Measurements from ENCODE around the gene DSTN. TPM values are rescaled to one million over a fixed set of nuclear protein-coding genes. Genes with fewer than 3 reads are reported as not detected.

The DSTN gene
- polyA plus RNA-seq (2013, experiment 1 of 2): 252 TPM
- 243 TPM for polyA plus RNA-seq (2013, experiment 2 of 2)

DNA sequence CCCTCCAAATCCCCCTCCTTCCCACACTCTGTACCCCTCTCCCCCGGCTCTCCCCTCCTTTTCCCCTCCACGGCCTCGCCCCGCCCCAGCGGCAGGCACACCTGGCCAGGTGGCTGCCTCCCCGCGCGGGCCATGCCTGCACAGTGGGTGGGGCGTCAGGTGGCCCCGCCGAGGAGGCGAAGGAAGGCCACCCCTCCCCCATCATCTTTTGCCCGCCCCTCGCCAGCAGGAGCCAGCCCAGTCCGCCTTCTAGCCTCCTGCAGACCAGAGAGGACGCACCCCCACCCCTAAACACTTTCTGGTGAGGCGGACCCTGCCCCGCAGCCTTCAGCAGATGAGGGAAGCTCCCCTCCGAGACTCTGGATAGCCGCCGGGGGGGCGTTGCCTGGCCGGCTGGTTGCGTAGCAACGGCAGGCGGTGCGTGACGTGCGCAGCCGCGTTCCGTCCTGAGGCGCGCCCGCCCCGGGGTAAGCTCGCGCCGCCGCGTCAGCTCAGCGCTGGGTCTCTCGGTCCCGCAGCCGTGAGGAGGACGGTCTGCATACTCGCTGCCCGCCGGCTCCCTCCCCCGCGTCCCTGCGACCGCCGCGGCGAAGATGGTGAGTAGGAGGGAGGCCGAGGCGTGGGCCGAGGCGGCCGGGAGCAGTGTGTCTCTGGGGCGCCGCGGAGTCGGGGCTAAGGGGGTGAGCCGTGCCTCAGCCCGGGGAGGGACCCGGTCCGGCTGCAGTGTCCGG lies at the start of gene DSTN:
Gene DSTN (plus strand): TSS at position 460 of the 731 bp plus-strand sequence. CDS start 134 bp downstream, at position 594.
- H3K23ac ChIP-seq (ENCODE audit: low read depth, low read length, poor library complexity): peak within 1 kb of the TSS; percentile 98
- no CpG with 5 or more reads among the region's 70 CpGs for WGBS, 2 donors (ENCODE audit: extremely low coverage in 2 of 2, insufficient read length in 2 of 2, insufficient replicate concordance in 1 of 2)
- H3K9ac ChIP-seq (ENCODE audit: low read depth, low read length, poor library complexity): peak within 1 kb of the TSS; percentile 93
- peaks cover 0 to 10% of the 10 kb centered on the region in 2 donors for H3K36me3 ChIP-seq (replicated peaks in 1 of 2; ENCODE audit: control insufficient read depth in 2 of 2, insufficient read depth in 2 of 2, low read length in 2 of 2)
- H2AFZ ChIP-seq (ENCODE audit: low read length): peak within 1 kb of the TSS; percentile 97
- H3K27me3 ChIP-seq (ENCODE audit: control insufficient read depth in 3 of 3, insufficient read depth in 3 of 3, low read depth in 1 of 3, low read length in 3 of 3): peaks cover 0 to 3% (median 3%) of the 10 kb centered on the region in 3 experiments
- peak within 1 kb of the TSS; percentile 95 for H3K14ac ChIP-seq (ENCODE audit: low read length)
- H3K4me2 ChIP-seq (ENCODE audit: insufficient read depth, low read length, poor library complexity, severe bottlenecking): peak within 1 kb of the TSS; percentile 83
- H3K4ac ChIP-seq (ENCODE audit: low read length): no peak within 1 kb of the TSS
- no peaks in the 10 kb centered on the region for H3K9me3 ChIP-seq (replicated peaks in 1 of 2; ENCODE audit: control insufficient read depth in 2 of 2, insufficient read depth in 1 of 2, low read depth in 1 of 2, low read length in 2 of 2)
- peak within 1 kb of the TSS; percentile 98 for H2BK5ac ChIP-seq (ENCODE audit: low read length)
- H2BK12ac ChIP-seq (ENCODE audit: low read length): no peak within 1 kb of the TSS
- H2AK5ac ChIP-seq (ENCODE audit: low read depth, low read length): no peak within 1 kb of the TSS
- H3K18ac ChIP-seq (ENCODE audit: low read length): peak within 1 kb of the TSS; percentile 97
- H3K4me1 ChIP-seq (ENCODE audit: control insufficient read depth in 2 of 2, insufficient read depth in 1 of 2, low read depth in 1 of 2, low read length in 2 of 2): peaks cover 6 to 7% of the 10 kb centered on the region in 2 donors
- H4K91ac ChIP-seq (ENCODE audit: low read depth, low read length, poor library complexity): no peak within 1 kb of the TSS
- H3K27ac ChIP-seq (replicated peaks; ENCODE audit: low read length): peak within 1 kb of the TSS; percentile 92
- peak within 1 kb of the TSS; percentile 75 to 99 for H3K4me3 ChIP-seq (ENCODE audit: low read length in 2 of 2)
- no peak within 1 kb of the TSS for H4K8ac ChIP-seq (ENCODE audit: low read depth, low read length)
- peak within 1 kb of the TSS; percentile 90 for H2BK120ac ChIP-seq (ENCODE audit: low read depth, low read length)
- peaks cover 2% of the 10 kb centered on the region for H3K79me1 ChIP-seq (ENCODE audit: low read depth, low read length)
- peak; percentile 94 for DNase-seq (ENCODE audit: low spot score)
- peak within 1 kb of the TSS; percentile 81 for H2BK15ac ChIP-seq (ENCODE audit: low read length)

DNA sequence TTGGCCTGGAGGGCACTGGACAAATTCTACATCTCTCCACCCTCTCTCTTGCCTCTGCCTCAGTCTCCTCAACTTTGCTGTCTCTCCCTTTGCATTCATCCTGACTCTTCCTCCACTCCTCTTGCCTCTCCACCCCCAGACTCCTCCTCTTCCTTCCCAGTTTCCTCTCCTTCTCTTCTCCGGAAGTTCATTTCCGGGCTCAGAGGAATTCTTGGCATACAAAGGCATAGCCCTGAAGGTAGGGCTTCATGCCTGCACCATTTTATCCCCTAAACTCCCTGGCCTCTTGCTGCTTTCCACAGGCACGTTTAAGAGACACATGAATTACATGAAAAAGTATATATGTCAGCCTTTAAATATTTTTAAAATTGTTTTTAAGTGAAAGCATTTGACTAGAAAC lies 49.3 kb upstream of the DSTN start:
- no CpG with 5 or more reads among the region's 3 CpGs for WGBS, 2 donors (ENCODE audit: extremely low coverage in 2 of 2, insufficient read length in 2 of 2, insufficient replicate concordance in 1 of 2)
- DNase-seq (ENCODE audit: low spot score): no peak
- Histone ChIP-seq H3K9ac (ENCODE audit: low read depth, low read length, poor library complexity) (no peak overlapping the region), H3K27ac (replicated peaks; ENCODE audit: low read length) (no peak overlapping the region), H3K18ac (ENCODE audit: low read length) (no peak overlapping the region), H3K27me3 (ENCODE audit: control insufficient read depth in 3 of 3, insufficient read depth in 3 of 3, low read depth in 1 of 3, low read length in 3 of 3) (peaks cover 0 to 80% (median 27%) of the 10 kb centered on the region in 3 experiments), H3K79me1 (ENCODE audit: low read depth, low read length) (no peaks in the 10 kb centered on the region), H2BK12ac (ENCODE audit: low read length) (no peak overlapping the region), H4K8ac (ENCODE audit: low read depth, low read length) (no peak overlapping the region), H3K14ac (ENCODE audit: low read length) (no peak overlapping the region), H2AFZ (ENCODE audit: low read length) (no peak overlapping the region), H3K4me3 (ENCODE audit: low read length in 2 of 2) (no peak overlapping the region), H3K36me3 (replicated peaks in 1 of 2; ENCODE audit: control insufficient read depth in 2 of 2, insufficient read depth in 2 of 2, low read length in 2 of 2) (no peaks in the 10 kb centered on the region), H3K9me3 (replicated peaks in 1 of 2; ENCODE audit: control insufficient read depth in 2 of 2, insufficient read depth in 1 of 2, low read depth in 1 of 2, low read length in 2 of 2) (no peaks in the 10 kb centered on the region), H3K23ac (ENCODE audit: low read depth, low read length, poor library complexity) (no peak overlapping the region), H2AK5ac (ENCODE audit: low read depth, low read length) (no peak overlapping the region), H2BK5ac (ENCODE audit: low read length) (no peak overlapping the region), H3K4me2 (ENCODE audit: insufficient read depth, low read length, poor library complexity, severe bottlenecking) (no peak overlapping the region), H3K4me1 (ENCODE audit: control insufficient read depth in 2 of 2, insufficient read depth in 1 of 2, low read depth in 1 of 2, low read length in 2 of 2) (peaks cover 0 to 2% of the 10 kb centered on the region in 2 donors), H4K91ac (ENCODE audit: low read depth, low read length, poor library complexity) (no peak overlapping the region), H3K4ac (ENCODE audit: low read length) (no peak overlapping the region), H2BK15ac (ENCODE audit: low read length) (no peak overlapping the region), H2BK120ac (ENCODE audit: low read depth, low read length) (no peak overlapping the region)

DNA sequence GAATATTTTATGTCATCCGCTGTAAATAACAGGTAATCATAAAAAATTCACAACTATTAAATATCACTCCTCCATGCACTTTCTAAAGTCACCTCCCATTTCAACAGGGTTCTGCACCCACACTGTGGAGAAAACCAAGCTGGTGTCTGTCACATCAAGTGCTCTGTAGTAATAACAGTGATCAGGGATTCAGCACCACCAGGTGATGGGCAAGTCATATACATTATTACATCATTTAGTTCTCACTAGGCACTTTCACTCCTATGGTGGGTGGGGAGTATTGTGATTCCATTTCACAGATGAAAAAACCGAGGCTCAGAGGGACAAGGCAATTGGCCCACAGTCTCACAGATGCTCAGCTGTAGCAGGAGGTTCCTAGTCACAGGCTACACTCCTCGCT lies 47.3 kb upstream of the DSTN start:
- Histone ChIP-seq H3K27ac (replicated peaks; ENCODE audit: low read length) (no peak overlapping the region), H3K9ac (ENCODE audit: low read depth, low read length, poor library complexity) (no peak overlapping the region), H4K91ac (ENCODE audit: low read depth, low read length, poor library complexity) (no peak overlapping the region), H4K8ac (ENCODE audit: low read depth, low read length) (no peak overlapping the region), H2AFZ (ENCODE audit: low read length) (no peak overlapping the region), H3K9me3 (replicated peaks in 1 of 2; ENCODE audit: control insufficient read depth in 2 of 2, insufficient read depth in 1 of 2, low read depth in 1 of 2, low read length in 2 of 2) (no peaks in the 10 kb centered on the region), H3K4me2 (ENCODE audit: insufficient read depth, low read length, poor library complexity, severe bottlenecking) (no peak overlapping the region), H3K4ac (ENCODE audit: low read length) (no peak overlapping the region), H2AK5ac (ENCODE audit: low read depth, low read length) (no peak overlapping the region), H3K4me1 (ENCODE audit: control insufficient read depth in 2 of 2, insufficient read depth in 1 of 2, low read depth in 1 of 2, low read length in 2 of 2) (peaks cover 0 to 2% of the 10 kb centered on the region in 2 donors), H3K4me3 (ENCODE audit: low read length in 2 of 2) (no peak overlapping the region), H2BK5ac (ENCODE audit: low read length) (no peak overlapping the region), H3K79me1 (ENCODE audit: low read depth, low read length) (no peaks in the 10 kb centered on the region), H2BK12ac (ENCODE audit: low read length) (no peak overlapping the region), H3K14ac (ENCODE audit: low read length) (no peak overlapping the region), H2BK120ac (ENCODE audit: low read depth, low read length) (no peak overlapping the region), H2BK15ac (ENCODE audit: low read length) (no peak overlapping the region), H3K23ac (ENCODE audit: low read depth, low read length, poor library complexity) (peak overlapping the region; percentile 29), H3K27me3 (ENCODE audit: control insufficient read depth in 3 of 3, insufficient read depth in 3 of 3, low read depth in 1 of 3, low read length in 3 of 3) (peaks cover 0 to 84% (median 29%) of the 10 kb centered on the region in 3 experiments), H3K18ac (ENCODE audit: low read length) (no peak overlapping the region), H3K36me3 (replicated peaks in 1 of 2; ENCODE audit: control insufficient read depth in 2 of 2, insufficient read depth in 2 of 2, low read length in 2 of 2) (no peaks in the 10 kb centered on the region)
- DNase-seq (ENCODE audit: low spot score): no peak
- no CpG with 5 or more reads among the region's 3 CpGs for WGBS, 2 donors (ENCODE audit: extremely low coverage in 2 of 2, insufficient read length in 2 of 2, insufficient replicate concordance in 1 of 2)

DNA sequence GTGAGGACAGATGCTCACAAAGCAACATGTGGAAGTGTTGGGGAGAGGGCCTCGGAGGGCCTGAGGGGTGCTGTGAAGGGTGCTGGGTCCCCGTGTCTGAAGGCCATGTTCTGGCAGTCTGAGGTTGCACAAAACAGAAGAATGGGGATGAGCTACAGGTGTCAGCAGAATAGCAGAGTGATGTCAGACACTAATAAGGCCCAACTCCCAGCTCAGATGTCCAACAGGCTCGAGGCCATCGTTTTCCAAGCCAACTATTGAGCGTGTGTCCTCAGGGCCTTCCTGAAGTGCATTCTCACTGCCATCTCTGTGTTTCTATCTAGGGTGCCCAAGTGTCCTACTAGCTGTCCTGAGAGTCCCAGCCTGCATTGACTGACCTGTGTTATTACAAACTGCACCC lies 46.5 kb upstream of the DSTN start:
- H2AK5ac ChIP-seq (ENCODE audit: low read depth, low read length): no peak overlapping the region
- no peaks in the 10 kb centered on the region for H3K79me1 ChIP-seq (ENCODE audit: low read depth, low read length)
- no CpG with 5 or more reads among the region's 5 CpGs for WGBS, 2 donors (ENCODE audit: extremely low coverage in 2 of 2, insufficient read length in 2 of 2, insufficient replicate concordance in 1 of 2)
- H3K14ac ChIP-seq (ENCODE audit: low read length): no peak overlapping the region
- peaks cover 0 to 2% of the 10 kb centered on the region in 2 donors for H3K4me1 ChIP-seq (ENCODE audit: control insufficient read depth in 2 of 2, insufficient read depth in 1 of 2, low read depth in 1 of 2, low read length in 2 of 2)
- peaks cover 0 to 84% (median 34%) of the 10 kb centered on the region in 3 experiments for H3K27me3 ChIP-seq (ENCODE audit: control insufficient read depth in 3 of 3, insufficient read depth in 3 of 3, low read depth in 1 of 3, low read length in 3 of 3)
- no peak overlapping the region for H3K27ac ChIP-seq (replicated peaks; ENCODE audit: low read length)
- H2BK15ac ChIP-seq (ENCODE audit: low read length): no peak overlapping the region
- H3K4me3 ChIP-seq (ENCODE audit: low read length in 2 of 2): no peak overlapping the region
- no peak overlapping the region for H2AFZ ChIP-seq (ENCODE audit: low read length)
- no peak overlapping the region for H2BK12ac ChIP-seq (ENCODE audit: low read length)
- no peaks in the 10 kb centered on the region for H3K36me3 ChIP-seq (replicated peaks in 1 of 2; ENCODE audit: control insufficient read depth in 2 of 2, insufficient read depth in 2 of 2, low read length in 2 of 2)
- H3K18ac ChIP-seq (ENCODE audit: low read length): peak overlapping the region; percentile 12
- DNase-seq (ENCODE audit: low spot score): no peak
- H3K4me2 ChIP-seq (ENCODE audit: insufficient read depth, low read length, poor library complexity, severe bottlenecking): no peak overlapping the region
- H3K9me3 ChIP-seq (replicated peaks in 1 of 2; ENCODE audit: control insufficient read depth in 2 of 2, insufficient read depth in 1 of 2, low read depth in 1 of 2, low read length in 2 of 2): no peaks in the 10 kb centered on the region
- no peak overlapping the region for H4K91ac ChIP-seq (ENCODE audit: low read depth, low read length, poor library complexity)
- no peak overlapping the region for H3K4ac ChIP-seq (ENCODE audit: low read length)
- H4K8ac ChIP-seq (ENCODE audit: low read depth, low read length): no peak overlapping the region
- no peak overlapping the region for H2BK120ac ChIP-seq (ENCODE audit: low read depth, low read length)
- no peak overlapping the region for H3K9ac ChIP-seq (ENCODE audit: low read depth, low read length, poor library complexity)
- no peak overlapping the region for H2BK5ac ChIP-seq (ENCODE audit: low read length)
- H3K23ac ChIP-seq (ENCODE audit: low read depth, low read length, poor library complexity): no peak overlapping the region
